GM18519 (cell line): ENCODE measurements around the gene MOV10L1.

Source experiments
- ATAC-seq: cut with Tn5 transposase; IDR thresholded peaks from one replicate; pipeline ENCODE4 v1.9.1; 2021; ENCODE audit warnings: mild to moderate bottlenecking, moderate library complexity; ENCODE audit not compliant: unreplicated experiment, low FRiP score

The MOV10L1 gene

GRCh38 chr22:50058906-50059880 is 30.6 kb upstream of the MOV10L1 start:
- no peak for ATAC-seq

GRCh38 chr22:50059881-50060262 is 29.9 kb upstream of the MOV10L1 start:
- ATAC-seq = no peak

DNA sequence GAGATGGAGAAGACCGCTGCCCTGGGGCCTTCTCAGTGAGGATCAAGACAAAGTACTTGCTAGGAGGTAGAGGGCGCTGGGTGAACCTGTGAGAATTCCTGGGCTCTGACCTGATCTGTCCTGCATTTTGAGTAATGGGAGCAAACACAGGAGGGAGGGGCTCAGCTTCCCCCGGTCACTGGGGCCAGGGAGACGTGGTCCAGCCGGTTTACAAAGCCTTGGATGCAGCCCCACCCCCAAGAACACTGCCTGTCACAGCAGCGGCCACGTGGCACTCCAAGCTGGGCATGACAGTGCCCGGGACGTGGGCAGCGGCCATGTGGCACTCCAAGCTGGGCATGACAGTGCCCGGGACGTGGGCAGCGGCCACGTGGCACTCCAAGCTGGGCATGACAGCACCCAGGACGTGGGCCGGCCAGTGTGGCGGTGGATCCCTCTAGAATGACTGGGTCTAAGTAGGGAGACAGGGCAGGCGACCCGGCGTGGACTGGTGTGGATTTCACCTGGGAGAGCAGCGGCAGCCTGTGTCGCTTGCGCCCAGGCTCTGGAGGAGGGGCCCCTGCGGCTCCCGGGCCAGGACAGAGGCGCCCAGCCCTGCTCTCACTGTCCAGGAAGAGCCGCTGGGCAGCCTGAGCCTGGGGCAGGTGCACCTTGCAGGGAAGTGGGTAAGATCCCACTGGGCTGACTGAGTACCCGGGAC is 29.2 kb upstream of the MOV10L1 start:
- ATAC-seq = no peak

GRCh38 chr22:50061141-50061823 is 28.5 kb upstream of the MOV10L1 start:
- no peak for ATAC-seq

DNA sequence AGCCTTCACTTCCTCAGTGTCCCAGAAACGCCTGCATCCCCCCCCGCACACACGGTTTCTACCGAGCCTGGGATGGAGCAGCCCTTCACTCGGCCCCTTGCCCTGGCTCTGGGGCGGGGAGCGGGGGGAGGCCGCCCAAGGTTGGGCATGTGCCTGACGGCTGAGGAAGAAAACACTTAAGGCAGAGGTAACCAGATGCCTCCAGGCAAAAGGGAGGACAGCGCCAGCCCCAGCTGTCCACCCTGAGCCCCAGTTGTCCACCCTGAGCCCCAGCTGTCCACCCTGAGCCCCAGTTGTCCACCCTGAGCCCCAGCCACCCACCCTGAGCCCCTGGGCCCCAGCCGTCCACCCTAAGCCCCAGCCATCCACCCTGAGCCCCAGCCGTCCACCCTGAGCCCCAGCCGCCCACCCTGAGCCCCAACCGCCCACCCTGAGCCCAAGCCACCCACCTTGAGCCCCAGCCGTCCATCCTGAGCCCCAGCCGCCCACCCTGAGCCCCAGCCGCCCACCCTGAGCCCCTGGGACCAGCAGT is 27.9 kb upstream of the MOV10L1 start:
- no peak for ATAC-seq

DNA sequence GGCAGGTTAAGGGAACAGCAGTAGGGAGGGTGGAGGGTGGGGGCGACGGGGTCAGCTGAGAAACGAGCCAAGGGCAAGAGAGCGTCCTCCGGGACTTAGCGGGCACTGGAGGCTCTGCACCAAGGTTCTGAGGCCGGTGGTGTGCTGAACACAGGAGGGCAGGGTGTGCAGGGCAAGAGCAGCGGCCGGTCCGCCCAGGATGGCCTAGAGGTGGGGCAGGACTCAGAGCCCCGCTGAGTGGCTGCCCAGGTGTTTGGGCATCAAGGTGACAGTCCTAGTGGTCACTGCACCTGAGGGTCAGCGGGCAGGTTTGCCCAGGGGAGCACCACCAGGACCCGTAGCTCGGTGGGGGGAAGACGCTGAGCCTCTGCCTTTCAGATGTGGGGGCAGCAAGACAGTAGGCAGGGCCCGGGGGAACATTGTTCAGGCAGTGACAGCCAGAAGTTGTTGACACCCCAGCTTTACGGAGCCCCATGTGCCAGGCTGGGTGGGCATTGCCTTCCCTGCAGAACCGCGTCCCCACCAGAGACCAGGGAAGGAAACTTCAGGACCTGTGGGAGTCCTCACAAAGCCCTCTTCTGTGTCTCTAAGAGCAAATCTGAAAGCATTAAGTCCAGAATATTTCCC is 27.2 kb upstream of the MOV10L1 start:
- ATAC-seq = no peak

DNA sequence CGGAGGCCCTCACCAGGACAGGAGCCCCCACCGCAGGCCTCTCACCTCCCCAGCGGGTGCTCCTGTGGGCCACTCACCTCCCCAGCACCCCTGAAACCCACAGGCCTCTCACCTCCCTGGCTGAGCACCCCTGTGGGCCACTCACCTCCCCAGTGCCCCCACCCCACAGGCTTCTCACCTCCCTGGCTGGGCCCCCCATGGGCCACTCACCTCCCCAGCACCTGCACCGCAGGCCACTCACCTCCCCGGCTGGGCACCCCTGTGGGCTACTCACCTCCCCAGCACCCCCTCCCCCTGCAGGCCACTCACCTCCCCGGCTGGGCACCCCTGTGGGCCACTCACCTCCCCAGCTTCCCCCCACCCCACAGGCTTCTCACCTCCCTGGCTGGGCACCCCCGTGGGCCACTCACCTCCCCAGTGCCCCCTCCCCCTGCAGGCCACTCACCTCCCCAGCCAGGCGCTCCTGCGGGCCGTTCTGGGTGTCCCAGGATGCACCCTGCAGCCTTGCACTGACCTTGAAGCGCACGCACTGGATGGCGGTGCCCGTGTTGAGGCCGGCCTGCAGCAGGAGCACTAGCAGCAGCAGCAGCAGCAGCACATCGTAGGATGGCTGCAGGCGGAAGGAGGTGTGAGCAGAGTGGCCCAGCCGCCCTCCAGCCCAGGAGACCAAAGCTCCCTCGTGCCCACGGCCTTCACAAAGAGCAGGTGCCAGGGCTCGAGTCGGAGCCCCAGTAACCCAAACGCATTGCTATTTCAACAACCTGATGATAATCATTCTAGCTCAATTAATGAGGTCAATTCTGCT is 26.0 kb upstream of the MOV10L1 start:
- no peak for ATAC-seq

- ATAC-seq = no peak
Measured at GRCh38 chr22:50064453-50064852, 25.4 kb upstream of the MOV10L1 start.

GRCh38 chr22:50067244-50067643 is 22.6 kb upstream of the MOV10L1 start:
- ATAC-seq = no peak

DNA sequence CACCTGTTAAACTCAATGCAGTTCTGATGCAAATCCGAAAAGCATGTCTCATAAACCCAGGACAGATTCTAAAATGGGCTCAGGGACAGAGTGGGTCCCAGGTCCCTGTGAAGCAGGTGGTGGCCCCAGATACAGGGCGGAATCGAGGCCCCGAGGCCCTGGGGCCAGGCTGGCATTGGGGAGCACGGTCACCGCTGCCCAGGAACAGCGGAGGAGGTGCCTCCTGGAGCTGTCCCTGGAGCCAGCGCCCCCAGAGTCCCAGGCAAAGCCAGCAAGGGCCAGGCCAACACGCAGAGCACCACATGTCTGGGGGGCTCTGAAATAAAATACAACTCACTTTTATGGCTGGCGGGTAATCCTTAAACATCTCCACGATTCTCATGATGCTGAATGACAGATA is 21.7 kb upstream of the MOV10L1 start:
- no peak for ATAC-seq

DNA sequence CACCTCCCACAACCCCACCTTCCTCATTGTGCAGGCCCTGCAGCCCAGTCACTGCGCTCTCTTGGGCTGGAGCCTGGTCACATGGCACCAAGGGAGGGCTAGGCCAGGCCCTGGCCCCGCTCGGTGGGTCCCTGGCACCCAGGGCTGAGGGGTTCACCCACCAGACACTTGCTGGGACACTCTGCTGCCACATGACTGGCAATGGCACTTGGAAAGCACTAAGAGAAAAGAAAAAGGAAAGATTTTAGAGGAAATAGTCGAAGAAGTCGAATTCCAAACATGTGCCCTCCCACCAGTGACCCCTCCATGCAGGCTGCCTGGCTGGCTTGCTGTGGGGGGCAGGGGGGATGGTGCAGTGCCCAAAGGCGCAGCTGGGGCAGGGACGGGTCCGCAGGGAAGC is 19.4 kb upstream of the MOV10L1 start:
- no peak for ATAC-seq

DNA sequence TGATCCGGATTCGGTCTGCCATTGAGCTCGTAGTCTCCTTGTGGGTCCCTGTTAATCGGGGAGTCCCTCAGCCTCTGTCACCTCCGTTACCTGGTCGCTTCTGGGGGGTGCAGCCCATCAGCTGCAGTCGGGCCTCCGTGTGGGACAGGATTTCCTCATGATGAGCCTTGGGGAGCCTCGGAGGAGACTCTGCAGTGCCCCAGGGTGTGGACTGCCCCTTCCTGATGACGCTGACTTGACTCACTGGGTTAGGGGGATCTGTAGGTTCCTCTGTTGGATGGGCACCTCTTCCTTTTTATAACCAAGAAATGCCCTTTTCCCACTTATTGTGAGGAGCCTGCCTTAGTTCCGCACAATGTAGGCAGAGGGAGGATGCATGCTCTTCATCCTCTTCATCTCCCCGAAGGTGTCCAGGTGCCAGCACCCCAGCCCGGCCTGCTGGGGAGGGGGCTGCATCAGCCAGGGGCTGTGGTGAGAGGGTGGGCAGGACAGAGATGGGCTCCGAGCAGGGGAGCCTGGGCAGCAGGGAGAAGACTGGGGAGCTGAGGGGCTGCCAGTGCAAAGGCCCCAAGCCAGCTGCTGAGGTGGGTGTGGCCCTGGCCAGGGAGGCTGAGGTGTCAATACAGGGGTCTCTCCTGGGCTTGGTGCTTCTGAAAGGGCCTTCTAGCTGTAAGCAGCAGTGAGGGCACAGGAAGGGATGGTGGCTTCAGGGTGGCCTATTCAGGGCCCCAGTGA is 18.2 kb upstream of the MOV10L1 start:
- ATAC-seq = no peak

DNA sequence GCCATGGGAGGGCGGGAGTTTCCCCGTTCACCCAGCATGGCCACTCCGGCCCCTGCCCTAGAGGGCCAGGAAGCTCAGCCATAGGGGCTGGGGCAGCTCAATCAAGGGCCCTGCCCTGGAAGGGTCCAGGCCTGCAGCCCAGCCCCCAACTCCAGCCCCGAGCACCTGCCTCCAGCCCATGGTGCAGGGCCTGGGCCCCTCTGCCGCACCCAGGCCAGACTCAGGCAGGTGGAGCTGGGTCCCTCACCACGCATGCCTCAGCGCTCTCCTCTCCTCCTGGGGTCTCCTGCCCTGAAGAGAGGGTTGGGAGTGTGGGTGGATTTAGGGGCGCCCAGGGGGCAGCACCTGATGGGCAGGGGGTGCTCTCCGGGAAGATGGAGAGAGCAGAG is 17.6 kb upstream of the MOV10L1 start:
- ATAC-seq = no peak

GRCh38 chr22:50072714-50073538 is 16.9 kb upstream of the MOV10L1 start:
- ATAC-seq = no peak

DNA sequence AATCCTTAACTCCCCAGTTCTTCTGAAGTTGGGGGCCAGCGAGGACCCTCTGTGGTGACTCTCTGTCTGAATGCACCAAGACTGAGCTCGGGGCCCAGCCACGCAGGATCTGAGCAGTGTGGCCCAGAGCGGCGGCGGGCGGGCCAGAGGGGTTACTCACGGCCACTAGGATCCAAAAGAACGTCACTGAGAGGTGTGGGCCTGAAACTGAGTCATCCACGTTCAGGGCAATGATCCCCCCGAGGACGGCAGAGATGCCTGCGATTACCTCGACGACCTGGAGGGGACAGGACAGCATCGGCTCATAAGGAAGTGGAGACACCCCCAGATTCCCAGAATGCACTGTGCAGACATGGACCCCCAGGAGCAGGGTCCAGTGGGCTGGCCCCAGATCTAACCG is 15.8 kb upstream of the MOV10L1 start:
- ATAC-seq = no peak

DNA sequence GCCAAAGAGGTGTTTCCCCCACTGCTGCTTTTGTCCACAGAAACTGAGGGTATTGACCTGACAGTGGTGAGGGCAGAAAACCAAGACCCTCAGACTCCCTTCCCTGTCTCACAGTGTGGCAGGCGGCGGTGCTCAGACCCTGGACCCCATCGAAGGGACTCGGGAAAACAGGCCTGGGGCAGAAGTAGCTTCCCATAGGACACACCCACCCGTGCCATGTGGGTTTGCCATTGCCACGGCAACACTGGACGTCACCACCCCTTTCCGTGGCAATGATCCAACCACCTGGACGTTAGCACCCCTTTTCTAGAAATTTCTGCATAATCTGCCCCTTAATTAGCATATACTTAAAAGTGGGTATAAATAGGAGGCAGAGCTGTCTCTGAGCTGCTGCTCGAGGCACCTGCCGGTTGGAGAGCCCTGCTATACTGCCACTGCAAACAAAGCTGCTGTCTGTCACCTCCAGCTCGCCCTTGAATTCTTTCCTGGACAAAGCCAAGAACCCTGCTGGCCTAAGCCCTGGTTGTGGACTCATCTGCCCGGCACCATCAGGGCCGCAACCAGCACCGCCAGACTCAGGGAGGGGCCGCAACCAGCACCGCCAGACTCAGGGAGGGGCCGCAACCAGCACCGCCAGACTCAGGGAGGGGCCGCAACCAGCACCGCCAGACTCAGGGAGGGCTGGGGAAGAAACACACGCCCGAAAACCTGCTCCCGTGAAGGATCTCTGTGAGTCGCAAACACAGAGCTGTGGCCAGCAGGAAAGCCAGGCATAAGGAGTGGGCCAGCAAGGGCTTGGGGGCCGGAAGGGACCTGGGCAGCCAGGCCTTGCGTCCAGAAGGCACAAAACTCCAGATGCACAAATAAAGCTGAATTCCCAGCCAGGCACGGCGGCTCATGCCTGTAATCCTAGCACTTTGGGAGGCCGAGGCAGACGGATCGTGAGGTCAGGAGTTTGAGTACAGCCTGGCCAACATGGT is 15.0 kb upstream of the MOV10L1 start:
- no peak for ATAC-seq
